GM21786 (cell line): Measurements from ENCODE around the gene CHCHD5.

Source experiments
- ATAC-seq: cut with Tn5 transposase; IDR thresholded peaks from one replicate; pipeline ENCODE4 v1.9.1; 2021; ENCODE audit not compliant: unreplicated experiment

Gene CHCHD5

GRCh38 chr2:112623913-112624777, 39.7 kb downstream of the CHCHD5 start:
- ATAC-seq: peak; percentile 84

GRCh38 chr2:112625474-112626114, 41.2 kb downstream of the CHCHD5 start:
- ATAC-seq: no peak

DNA sequence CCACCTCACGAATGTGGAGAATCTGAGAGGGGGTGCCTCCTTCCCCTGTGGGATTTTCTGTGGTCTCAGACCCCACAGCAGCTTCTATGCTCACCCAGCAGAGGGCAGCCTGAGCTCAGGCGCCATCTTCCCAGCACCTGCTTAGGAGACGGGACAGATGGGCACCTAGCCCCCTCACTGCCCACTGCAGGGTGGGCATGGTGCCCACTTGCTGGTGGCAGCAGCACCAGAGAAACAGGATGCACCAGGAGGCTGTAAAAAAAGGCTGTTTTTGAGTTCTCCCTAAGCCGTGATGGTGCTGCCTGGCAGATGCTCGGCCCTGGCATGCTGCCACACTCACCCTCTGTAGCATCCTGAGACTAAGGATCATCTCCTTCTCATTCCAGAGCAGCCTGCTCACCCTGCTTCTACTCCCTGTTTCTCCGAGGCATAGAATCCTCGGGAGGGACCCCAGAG, 42.2 kb downstream of the CHCHD5 start:
- ATAC-seq: no peak

DNA sequence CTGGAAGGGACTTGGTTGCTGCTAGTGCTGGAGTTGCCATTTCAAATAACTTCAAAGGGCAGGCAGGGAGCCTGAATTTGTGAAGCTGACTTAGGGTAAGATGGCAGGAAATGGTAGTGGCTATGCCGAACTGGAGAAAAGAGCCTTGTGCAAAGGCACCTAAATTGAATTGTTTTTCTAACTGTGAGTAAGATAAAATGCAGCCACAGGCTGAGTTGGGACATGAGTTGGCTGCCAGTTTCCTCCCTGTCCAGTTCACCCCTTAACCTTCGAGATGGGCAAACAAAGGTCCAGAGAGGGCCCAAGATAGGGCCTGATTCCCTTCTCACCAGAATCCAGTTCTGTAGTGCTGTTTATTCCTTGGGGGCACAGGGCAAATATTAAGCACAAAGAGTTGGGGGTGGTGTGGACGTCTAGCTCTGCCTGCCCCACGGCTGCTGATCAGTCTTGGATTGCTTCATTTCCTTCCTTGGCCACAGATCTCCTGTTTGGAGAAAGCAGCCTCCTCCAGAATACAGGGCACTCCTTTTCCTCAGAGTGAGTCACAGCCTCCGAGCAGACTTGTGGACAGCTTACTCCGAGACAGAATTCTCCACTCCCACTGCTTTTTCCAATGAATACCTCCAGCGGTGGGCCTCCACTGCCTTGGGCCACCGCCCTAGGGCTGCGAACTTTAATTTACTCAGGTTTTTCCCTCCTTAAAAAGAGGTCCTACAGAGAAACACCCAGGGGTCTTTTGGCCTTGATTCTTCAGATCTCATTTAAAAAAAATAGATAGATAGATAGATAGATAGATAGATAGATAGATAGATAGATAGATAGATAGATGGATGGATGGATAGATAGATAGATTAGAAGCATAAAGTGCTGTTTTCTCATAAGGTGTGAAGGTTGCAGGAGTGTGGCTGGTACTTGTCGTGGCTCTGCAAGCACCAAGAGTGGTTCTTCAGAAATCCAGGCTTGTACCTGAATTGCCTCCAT, 42.9 kb downstream of the CHCHD5 start:
- ATAC-seq: no peak

- no peak for ATAC-seq
Measured at GRCh38 chr2:112629224-112629623, 44.8 kb downstream of the CHCHD5 start.

- ATAC-seq: no peak
Measured at GRCh38 chr2:112629823-112630222, 45.4 kb downstream of the CHCHD5 start.

- no peak for ATAC-seq
Measured at GRCh38 chr2:112630268-112630667, 45.9 kb downstream of the CHCHD5 start.

- no peak for ATAC-seq
Measured at GRCh38 chr2:112633708-112634107, 49.3 kb downstream of the CHCHD5 start.

DNA sequence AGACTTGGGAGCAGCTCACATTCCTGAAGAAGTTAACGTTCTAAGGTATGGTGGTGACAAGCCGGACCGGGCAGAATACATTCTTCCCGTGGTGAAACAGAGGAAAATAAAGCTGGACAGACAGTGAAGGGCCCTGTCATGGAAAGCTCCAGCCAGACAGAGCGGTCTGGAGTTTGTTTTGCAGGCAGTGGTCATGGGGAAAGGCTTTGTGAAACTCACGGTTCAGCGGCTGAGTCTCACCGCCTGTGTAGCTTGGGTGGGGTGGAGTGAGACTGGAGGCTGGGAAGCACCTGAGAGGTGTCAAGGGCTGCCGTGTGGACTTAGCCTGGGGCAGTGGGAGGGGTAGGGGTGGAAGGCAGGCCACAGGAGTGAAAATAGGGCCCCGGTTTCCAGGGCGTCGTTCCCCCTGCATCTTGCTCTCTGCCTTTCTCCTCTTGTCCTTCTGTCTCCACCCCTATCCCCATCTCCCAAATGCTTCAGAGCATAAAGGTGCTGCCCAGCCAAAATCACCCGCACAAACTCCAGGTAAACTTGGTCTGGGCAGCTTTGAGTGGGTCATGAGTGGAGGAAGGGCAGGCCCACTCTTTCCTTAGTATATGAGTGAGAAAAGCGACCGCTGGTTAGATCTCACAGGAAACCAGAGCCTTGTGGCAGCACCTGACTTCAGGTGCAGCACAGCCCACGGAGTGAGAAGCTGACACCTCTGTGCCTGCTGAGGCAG, 49.9 kb downstream of the CHCHD5 start:
- ATAC-seq: no peak

GRCh38 chr2:112634874-112635157, 50.4 kb downstream of the CHCHD5 start:
- no peak for ATAC-seq

- peak; percentile 98 for ATAC-seq
Measured at GRCh38 chr2:112636605-112637288, 52.3 kb downstream of the CHCHD5 start.

- no peak for ATAC-seq
Measured at GRCh38 chr2:112637289-112637660, 52.9 kb downstream of the CHCHD5 start.
